GM20000 (cell line): ENCODE data around the gene LUC7L2.

Experiments
- DNase-seq: peaks from one replicate; pipeline ENCODE4 v3.0.0; 2012; ENCODE audit warnings: low spot score
- CTCF ChIP-seq: IDR thresholded peaks from 2 replicates; pipeline ENCODE4 v1.5.1; 2012; ENCODE audit warnings: mild to moderate bottlenecking, control low read depth; ENCODE audit errors: extremely low read depth, missing control alignments

Gene LUC7L2

GRCh38 chr7:139358541-139359365 is 941 bp upstream of the LUC7L2 start:
- TF ChIP-seq CTCF, result no peak
- DNase-seq, result no peak

GRCh38 chr7:139360210-139360947 is 685 bp downstream of the LUC7L2 start:
- peak; percentile 94 for DNase-seq
- no peak for TF ChIP-seq CTCF

GRCh38 chr7:139360948-139361307 is 1.2 kb downstream of the LUC7L2 start:
- no peak for TF ChIP-seq CTCF
- DNase-seq, result no peak

- DNase-seq, result no peak
- TF ChIP-seq CTCF, result no peak
Observed at GRCh38 chr7:139361523-139361922, 1.8 kb downstream of the LUC7L2 start.

- no peak for TF ChIP-seq CTCF
- DNase-seq, result no peak
Observed at GRCh38 chr7:139362302-139362701, 2.6 kb downstream of the LUC7L2 start.

GRCh38 chr7:139362981-139363380 is 3.3 kb downstream of the LUC7L2 start:
- no peak for TF ChIP-seq CTCF
- no peak for DNase-seq

- TF ChIP-seq CTCF, result no peak
- DNase-seq, result no peak
Observed at GRCh38 chr7:139365336-139365735, 5.6 kb downstream of the LUC7L2 start.
